ENCODE results near the gene VPS41. TPM values are rescaled to one million over a fixed set of nuclear protein-coding genes. Genes with fewer than 3 reads are reported as not detected.

VPS41 gene
- 10 to 100 TPM; 20.0 to 24.1 TPM for total RNA-seq
- 10 to 100 TPM in 1 of 2 donors, 1 to 10 TPM in 1; 9.2 to 12.2 TPM for polyA plus RNA-seq

GRCh38 chr7:38908759-38909335, at the start of gene VPS41:
Gene VPS41, minus strand, starts transcription at chr7:38909191. Its CDS starts 17 bp downstream, at chr7:38909174.
- Histone ChIP-seq H3K9ac (ENCODE audit: low read depth in 1 of 2, low read length in 2 of 2) (peak within 1 kb of the TSS; percentile 68 to 73), H3K36me3 (ENCODE audit: control insufficient read depth in 4 of 4, insufficient read depth in 3 of 4, low read depth in 1 of 4, low read length in 3 of 4) (no peaks in the 10 kb centered on the region), H3K27ac (ENCODE audit: low read depth in 1 of 2, low read length in 2 of 2) (peak within 1 kb of the TSS; percentile 47 to 55), H3K4me3 (ENCODE audit: low read depth in 1 of 3, low read length in 3 of 3) (peak within 1 kb of the TSS; percentile 82 to 98 (median 97)), H3K9me3 (ENCODE audit: control insufficient read depth in 4 of 4, low read length in 3 of 4) (no peaks in the 10 kb centered on the region), H3K27me3 (ENCODE audit: control insufficient read depth in 4 of 4, insufficient read depth in 4 of 4, low read length in 3 of 4) (no peaks in the 10 kb centered on the region), H3K4me1 (ENCODE audit: control insufficient read depth in 4 of 4, insufficient read depth in 4 of 4, low read length in 3 of 4) (peaks cover 0 to 8% (median 5%) of the 10 kb centered on the region in 4 donors)
- under 1% methylated on average over 20 of the region's 20 CpGs for WGBS
- TF ChIP-seq MAX (IDR thresholded peaks at IDR 0.05) (peak; percentile 63), FOXA2 (IDR thresholded peaks at IDR 0.05) (no peak), JUND (IDR thresholded peaks at IDR 0.05) (no peak), ZBTB33 (IDR thresholded peaks at IDR 0.05) (peak; percentile 41), GABPA (IDR thresholded peaks at IDR 0.05 in 1 of 2, conservative IDR thresholded peaks at IDR 0.05 in 1 of 2) (peak in 1 of 2 donors; percentile 80), NR2F2 (IDR thresholded peaks at IDR 0.05) (no peak), EGR1 (IDR thresholded peaks at IDR 0.05; ENCODE audit: low read depth in 2 of 2) (peak; percentile 85 to 95), RXRA (IDR thresholded peaks at IDR 0.05) (peak; percentile 35 to 40), REST (IDR thresholded peaks at IDR 0.05) (no peak), FOXA1 (IDR thresholded peaks at IDR 0.05) (no peak), TAF1 (conservative IDR thresholded peaks at IDR 0.05) (peak; percentile 68), RAD21 (IDR thresholded peaks at IDR 0.05) (peak; percentile 36 to 47), ATF3 (IDR thresholded peaks at IDR 0.05) (no peak), YY1 (IDR thresholded peaks at IDR 0.05) (peak; percentile 97), SP1 (IDR thresholded peaks at IDR 0.05) (peak; percentile 57), HNF4G (IDR thresholded peaks at IDR 0.05) (no peak), HNF4A (conservative IDR thresholded peaks at IDR 0.05) (peak; percentile 71 to 74)
- TF ChIP-seq, protein P1, sequence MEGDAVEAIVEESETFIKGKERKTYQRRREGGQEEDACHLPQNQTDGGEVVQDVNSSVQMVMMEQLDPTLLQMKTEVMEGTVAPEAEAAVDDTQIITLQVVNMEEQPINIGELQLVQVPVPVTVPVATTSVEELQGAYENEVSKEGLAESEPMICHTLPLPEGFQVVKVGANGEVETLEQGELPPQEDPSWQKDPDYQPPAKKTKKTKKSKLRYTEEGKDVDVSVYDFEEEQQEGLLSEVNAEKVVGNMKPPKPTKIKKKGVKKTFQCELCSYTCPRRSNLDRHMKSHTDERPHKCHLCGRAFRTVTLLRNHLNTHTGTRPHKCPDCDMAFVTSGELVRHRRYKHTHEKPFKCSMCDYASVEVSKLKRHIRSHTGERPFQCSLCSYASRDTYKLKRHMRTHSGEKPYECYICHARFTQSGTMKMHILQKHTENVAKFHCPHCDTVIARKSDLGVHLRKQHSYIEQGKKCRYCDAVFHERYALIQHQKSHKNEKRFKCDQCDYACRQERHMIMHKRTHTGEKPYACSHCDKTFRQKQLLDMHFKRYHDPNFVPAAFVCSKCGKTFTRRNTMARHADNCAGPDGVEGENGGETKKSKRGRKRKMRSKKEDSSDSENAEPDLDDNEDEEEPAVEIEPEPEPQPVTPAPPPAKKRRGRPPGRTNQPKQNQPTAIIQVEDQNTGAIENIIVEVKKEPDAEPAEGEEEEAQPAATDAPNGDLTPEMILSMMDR (IDR thresholded peaks at IDR 0.05; ENCODE audit: low read depth, low read length, missing input control): no peak
- peak; percentile 68 for DNase-seq (ENCODE audit: low spot score)

All from liver (tissue), 9 donors.